Umbilical cord (tissue), 2 donors: ENCODE results near the gene CORO2B. TPM values are rescaled to one million over a fixed set of nuclear protein-coding genes. Genes with fewer than 3 reads are reported as not detected.

Experiments used
- DNase-seq: peaks from one replicate; pipeline ENCODE4 v3.0.0-alpha.2; 2015; ENCODE audit warnings: low spot score
- total RNA-seq: library from RNA; depleted of rRNA; stranded (reverse); fragments of >200 nt; gene quantifications from one replicate; pipeline ENCODE4 v1.2.3, GENCODE V29; 2014; ENCODE audit warnings: low replicate concordance; ENCODE audit not compliant: insufficient read depth

The CORO2B gene
- total RNA-seq, 1 donor from 2014 or later = 0.72 TPM

DNA sequence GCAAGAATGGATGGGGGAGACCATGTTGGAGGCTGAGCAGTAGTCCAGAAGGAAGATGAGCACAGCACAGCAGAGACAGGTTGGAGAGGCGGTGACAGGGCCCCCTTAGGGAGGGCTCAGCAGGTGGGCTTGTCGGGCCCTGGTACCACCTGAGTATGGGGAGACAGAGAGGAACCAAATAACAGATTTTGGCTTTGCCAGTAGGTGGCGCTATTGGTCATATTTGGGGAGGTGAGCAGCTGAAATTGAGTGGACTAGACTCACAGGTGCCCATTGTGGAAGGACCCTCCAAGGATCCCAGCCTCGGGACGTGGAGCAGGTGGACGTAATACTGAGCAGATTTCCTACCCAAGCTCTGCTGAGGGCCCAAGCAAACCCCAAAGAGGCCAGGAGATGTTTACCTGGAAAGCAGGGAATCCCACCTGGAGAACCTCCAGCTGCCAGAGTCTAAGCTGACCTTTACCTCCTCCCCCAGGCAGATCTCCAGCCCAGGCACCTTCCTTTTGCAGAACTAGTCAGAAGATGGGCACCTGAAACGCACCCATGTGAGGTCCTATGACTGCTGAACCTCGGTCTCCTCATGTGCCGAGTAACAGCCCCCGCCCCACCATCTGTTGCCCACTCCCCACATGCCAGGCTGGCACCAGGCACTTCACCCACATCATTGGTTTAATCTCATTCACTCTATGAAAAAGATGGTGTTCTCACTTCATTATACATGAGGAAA lies 24.6 kb upstream of the CORO2B start:
- peak; percentile 67 for DNase-seq

DNA sequence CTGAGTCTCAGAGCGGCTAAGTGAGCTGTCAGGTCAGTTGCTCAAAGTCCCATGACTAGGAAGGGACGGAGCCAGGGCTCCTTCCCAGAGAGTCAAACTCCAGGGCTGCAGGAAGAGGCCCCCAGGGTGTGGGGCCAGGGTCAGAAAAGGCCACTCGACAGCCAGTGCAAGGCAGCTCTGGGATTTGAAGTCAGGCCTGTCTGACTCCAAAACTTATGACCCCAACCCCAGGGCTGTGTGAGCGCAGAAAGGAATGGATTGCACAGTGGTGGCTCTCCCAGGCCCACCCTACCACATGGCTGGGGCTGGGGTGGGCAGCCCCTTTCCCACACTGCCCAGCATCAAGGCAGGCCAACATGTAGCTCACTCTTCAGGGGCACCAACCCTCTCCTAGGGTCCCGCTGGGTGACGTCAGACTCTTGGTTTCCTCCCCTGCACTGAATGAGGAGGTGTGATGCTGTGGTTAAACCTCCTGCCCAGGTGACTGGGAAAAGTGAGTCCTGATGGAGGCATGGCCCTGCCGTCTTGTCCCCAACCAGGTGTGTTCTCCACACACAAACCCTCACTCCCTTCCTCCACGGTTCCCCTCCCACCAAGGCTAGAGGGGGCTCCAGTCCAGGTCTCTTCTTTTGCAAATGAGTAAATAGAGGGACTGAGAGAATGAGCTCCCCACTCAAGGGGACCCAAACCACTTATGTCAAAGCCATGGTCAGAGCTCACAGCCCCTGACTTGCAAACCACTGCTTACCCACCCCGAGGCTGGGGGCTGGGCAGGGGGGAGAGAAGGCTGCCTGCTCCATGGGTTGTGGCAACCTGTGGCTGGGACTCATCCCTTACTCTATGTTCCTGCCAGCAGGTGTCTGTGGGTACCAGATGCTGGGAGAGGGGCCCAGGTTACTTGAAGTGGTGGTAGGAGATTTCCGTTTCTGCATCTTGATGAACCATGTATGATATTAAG lies 23.8 kb upstream of the CORO2B start:
- no peak for DNase-seq

DNA sequence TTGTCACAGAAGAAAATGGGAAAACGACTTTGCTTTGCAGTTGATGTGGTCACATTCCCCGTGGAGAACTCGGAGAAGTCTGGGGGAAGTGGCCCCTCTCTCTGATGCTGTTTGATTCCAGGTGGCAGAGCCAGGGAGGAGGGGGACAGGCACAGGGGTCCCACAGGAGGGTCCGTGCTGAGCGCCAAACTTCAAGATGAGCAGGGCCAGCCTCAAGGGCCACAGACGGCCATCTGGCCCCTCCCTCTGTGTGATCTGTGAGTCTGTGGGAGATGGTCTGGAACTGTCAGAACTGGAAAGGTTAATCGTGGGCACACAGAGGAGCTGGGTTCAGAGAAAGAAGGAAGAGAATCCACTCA lies 23.1 kb upstream of the CORO2B start:
- no peak for DNase-seq

DNA sequence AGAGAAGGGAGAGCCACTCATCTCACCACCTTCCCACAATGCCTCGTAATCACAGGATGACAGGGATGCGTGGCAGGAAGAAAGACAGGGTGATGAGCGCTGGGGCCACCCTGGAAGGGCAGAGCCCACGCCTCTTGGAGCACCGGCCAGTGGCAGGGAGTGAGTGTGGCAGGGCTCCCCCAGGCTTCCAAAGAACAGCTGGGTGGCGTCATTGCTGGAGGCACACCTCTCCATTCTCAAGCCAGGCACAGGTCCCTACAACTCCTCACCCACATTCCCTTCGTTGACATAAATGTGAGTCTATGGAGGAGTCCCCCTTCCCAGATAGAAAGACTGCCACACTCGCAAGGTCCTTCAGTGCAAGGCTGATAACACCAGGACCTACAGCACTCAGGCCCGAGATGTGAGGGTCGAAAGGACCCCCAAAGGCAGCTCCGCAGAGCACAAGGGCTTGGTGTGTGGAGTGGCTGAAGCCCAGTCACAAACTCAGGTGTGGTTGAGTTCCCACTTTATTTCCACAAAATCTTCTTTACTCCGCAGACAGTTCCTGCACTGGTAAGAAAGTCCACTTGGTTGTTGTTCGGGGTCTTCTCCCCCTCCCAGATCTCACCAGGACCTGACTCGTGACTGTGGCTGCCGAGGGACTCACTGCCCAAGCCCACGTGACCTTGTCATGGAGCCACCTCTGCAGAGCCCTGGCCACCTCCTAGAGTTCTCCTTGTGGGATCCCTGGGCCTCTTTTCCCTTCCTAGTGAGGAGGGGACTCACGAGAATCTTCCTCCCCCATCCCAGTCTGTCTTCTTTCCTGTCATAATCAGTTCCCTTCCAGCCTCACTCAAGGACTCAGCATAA lies 22.4 kb upstream of the CORO2B start:
- no peak for DNase-seq

DNA sequence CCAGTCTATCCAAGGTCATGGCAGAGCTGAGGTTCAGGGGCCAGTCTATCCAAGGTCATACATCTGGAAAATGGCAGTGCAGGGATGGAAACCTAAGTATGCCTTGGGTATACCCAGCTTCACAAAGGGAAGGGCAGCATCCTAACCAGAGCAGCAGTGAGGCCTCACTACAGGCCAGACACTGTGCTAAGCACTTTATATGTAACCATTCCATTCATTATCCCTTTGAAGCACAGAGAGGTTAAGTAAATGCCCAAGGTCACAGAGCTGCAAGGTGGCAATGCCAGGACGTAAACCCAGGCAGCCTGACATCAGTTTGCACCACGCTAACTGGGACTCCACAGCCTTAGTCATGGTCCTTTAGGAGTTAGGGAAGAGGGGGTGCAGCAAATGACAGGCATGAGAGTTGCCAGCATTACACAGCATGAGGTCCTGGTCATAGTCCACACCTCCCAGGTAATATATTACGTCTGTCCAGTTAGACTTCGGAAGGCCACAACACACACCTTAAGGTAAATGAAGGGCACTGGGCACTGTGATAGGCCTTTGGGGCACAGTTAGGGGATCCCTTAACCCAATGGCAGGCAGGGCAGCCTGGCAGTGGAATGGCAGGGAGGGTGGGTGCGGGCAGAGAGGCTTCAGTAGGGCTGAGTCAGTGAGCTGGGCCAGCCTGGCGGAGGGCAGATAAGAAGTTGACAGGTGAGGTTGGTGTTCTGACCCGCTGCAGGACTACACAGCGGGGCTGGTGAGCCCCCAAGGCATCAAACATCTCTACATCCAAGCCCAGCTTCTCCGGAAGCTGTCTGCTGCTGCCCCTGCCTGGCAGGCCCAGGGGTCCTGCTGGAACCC lies 21.1 kb upstream of the CORO2B start:
- DNase-seq = no peak

DNA sequence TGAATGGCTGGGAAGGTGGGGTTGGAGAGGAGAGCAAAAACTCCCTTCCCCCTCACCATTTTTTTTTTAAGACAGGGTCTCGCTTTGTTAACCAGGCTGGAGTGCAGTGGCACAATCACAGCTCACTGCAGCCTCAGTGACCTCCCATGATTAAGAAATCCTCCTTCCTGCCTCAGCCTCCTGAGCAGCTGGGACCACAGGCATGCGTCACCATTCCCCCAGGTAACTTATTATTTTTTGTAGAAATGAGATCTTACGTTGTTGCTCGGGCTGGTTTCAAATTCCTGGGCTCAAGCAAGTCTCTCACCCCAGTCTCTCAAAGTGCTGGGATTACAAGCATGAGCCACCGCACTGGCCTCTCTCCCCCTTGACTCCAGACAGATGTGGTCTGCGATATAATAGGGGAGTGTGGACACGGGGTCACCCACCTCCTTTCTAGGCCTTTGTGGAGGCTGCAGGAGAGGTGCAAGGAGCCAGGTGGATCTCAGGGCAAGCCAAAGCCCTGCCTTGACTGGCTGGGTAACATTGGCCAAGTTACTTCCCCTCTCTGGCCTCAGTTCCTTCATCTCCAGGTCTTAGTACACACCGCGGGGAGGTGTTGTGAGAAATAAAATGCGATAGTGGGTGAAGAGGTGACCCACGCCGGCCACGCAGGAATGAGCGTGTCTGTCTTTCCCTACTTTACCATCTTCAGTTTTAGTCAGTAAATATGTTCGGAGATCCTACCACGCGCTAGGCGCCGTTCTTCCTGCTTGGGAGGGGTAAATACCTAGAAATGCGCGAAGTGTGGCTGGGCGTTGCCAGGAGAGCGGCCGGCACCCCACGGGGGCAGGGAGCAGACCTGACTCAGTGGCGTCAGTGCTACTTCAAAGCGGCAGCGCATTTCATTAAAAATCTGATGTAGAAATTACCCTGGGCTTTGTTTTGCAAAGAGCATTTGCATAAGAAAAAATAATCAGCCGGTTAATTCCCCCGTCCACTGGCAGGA lies 20.2 kb upstream of the CORO2B start:
- DNase-seq = no peak

DNA sequence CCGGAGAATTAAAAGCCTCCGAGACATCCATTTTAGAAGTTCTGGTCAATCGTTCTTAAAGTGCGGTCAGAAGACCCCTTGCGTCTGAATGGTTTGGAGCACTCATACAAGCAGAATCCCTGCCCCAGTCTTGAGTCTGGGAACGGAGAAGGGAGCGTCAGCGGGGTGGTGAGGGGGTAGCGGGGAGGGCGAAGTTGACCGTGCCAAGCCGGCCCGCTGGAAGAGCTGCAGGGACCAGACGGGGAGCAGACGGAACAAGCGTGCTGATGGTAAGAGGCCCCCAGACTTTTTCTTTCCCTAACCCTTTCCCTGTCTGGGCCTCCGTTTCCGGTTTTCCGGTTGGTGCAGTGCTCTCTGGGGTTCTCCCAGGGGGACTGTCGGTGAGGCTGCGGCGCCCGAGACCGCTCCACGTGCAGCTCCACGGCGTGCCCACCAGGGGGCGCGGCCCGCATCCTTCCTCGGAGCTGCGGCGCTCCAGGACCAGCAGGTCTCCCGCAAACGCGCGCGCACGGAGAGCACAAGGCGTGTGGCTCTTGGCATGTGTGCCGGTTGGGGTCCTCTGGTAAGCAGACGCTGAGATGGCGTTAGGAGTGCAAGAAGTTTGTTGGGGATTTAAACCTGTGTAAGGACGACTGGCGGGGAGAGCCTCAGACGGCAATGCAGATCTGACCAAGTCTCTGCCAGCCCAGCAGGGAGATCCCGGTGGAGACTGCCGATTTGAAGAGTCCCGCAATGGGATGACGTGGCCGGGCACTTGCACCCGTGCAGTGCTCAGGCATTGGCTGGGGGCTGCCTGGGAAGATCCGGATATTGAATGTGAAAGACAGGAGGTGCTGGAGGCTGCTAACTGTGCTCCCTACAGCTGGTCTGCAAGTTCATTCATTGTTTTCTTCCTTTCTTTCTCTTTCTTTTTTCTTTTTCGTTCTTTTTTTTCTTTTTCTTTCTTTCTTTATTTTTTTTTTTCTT lies 19.2 kb upstream of the CORO2B start:
- DNase-seq = peak; percentile 86

DNA sequence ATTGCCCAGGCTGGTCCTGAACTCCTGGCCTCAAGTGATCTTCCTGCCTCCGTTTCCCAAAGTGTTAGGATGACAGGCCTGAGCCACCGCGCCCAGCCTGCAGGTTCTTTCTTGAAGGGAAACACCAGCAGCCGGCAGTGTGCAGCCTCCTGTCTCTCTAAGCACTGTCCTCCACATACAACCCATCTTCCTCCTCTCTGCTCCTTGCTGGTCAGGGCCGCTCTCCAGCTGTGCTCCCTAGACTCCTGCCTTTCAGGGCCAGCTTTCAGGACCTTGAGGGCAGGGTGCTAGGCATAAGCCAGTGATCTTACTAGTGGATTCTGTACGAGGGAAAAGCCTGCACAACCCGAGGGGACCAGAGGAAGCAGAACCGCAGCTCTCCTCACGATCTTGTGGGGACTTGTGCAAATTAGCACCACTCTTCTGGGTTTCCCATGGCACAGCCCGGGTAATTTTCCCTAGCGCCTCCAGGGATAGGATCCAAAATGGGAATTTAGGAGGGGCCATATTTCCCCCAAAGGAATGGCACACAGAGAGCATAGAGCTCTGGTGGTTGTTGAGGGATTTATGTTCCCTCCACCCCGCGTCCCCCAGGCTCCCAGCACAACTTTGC lies 18.2 kb upstream of the CORO2B start:
- no peak for DNase-seq

DNA sequence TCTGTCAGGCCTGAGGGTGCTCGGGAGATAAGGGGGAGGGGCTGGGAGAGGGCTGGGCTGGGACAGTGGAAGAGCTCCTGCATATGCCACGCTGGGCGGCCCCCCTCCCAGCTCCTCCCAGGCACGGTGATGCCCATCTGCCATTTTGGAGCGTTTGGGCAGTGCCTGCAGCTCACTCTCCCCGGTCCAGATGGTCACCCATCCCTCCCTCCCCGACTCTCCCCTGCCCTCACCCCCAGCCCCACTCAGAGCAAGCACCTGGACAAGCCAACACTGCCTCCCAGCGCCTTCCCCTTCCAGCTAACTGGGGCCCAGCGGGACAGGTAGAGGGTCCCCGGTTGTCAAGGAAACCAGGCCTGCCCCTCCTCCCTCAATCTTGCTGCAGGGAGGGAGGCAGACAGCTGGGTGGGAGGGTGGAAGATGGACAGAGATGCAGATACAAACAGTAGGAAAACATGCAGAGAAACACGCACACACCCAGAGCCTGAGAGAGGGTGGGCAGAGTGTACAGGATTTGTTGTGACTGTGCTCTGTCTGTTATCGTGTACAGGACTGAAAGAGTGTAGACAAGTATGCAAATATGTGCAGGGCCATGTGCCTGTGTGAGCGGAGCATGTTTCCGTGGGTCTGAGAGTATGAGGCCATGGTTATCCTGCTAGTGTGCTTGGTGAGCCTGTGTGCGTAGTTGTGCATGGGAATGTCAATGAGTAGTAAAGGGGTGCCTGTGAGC lies 17.5 kb upstream of the CORO2B start:
- DNase-seq = no peak

DNA sequence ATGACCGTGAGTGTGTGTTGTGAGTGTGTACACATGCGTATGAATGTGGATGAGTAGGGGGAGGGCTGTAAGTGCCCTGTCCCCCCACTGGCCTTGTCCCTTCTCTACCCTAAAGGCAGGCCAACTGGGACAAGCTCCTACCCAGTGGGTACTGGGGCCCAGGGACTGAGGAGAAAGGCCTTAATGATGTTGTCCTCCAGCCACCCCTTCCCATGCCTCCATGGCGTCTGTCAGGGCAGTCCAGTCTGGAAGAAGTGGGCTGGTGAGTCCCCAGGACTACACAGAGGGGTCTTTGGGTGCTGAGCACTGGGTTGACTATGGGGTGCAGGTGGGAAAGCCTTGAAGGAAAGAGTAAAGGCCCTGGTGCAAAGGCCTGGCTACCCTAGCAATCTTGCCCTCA lies 16.9 kb upstream of the CORO2B start:
- no peak for DNase-seq

DNA sequence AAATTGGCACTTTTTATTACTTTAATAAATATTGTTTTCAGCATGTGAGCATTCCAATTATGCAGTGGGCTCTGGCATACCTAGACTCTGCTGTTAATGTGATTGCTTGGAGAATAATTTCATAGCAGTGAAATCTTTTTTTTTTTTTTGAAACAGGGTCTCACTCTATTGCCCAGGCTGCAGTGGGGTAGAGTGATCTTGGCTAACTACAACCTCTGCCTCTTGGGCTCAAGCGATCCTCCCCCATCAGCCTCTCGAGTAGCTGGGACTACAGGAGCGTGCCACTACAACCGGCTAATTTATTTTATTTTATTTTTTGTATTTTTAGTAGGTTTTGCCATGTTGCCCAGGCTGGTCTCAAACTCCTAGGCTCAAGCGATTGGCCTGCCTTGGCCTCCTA lies 14.6 kb upstream of the CORO2B start:
- DNase-seq = no peak

DNA sequence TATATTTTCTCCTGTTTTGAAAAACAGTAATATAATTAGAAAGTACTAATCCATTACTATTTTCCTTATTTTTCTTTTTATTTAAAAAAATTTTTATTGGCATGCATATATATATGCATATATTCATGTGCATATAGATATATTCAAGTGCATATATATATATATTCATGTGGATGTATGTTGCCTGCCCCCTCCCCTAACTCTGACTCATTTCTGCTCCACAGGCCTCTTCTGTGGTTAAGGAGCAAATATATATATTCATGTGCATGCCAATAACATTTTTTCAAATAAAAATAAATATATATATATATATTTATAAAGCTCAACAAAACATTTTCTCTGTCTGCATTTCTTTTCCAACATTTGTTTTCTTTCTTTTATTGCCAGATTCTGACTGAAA lies 13.6 kb upstream of the CORO2B start:
- DNase-seq = no peak

DNA sequence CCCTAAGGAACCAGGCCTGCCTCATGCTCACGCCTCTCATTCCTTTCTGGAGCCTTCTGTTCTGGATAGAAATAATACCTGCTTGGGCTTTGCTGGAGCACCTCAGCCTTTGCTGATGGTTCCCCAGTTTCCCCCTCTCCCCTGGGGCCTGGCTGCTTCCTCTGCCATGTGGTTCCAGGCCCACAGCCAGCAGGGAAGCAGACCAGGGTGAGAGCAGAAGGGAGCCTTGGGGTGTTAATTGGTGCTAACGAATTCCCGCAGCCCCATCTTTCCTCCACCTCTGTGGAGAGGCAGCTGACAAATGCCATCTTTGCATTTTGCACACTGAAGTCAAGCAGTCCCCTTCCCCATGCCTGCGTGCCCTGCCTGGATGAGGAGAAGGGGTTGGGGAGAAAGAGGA lies 13.1 kb upstream of the CORO2B start:
- DNase-seq = no peak

DNA sequence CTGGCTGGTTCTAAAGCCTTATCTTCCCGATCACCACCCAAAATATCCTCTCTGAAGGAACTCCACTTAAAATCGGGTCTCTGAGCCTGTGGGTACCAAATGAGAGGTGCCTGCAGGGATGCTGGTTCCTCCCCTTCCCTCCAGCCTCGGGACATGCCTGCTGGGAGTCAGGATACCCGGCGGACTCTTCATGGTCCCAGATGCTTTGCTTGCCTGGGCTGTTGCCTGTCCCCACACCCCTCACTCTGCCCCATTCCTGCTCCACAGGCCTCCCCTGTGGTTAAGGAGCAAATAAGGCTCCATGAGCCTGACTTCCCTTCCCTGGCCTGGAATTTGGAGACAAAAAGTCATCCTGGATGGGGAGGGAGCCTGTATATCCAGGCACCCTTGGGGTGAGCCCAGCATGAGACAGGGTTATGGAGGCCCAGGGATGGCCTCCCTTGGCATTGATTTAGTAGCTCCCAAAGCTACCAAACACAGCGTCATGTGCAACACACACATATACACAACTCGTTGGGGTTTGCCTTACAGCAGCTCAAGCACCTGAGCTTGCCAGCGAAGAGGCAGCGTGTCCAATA lies 12.3 kb upstream of the CORO2B start:
- no peak for DNase-seq

DNA sequence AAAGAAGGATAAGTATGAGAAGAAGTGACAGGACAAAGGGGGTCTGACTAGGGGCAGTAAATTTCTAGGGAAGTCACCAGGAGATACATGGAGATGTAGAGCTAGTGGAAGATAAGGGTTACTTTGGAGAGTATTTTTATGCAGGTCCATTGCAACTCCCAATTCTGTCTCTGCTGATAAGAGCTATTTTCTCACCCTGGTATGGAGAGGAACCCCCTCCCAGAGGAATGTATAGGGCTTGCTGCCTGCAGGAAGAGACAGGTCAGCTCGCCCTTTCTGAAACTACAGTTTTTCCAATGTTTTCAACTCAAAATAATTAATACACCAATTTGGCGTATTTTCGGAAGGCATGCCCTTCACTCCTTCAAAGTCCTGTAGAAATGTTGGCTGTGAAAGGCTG lies 11.4 kb upstream of the CORO2B start:
- no peak for DNase-seq

DNA sequence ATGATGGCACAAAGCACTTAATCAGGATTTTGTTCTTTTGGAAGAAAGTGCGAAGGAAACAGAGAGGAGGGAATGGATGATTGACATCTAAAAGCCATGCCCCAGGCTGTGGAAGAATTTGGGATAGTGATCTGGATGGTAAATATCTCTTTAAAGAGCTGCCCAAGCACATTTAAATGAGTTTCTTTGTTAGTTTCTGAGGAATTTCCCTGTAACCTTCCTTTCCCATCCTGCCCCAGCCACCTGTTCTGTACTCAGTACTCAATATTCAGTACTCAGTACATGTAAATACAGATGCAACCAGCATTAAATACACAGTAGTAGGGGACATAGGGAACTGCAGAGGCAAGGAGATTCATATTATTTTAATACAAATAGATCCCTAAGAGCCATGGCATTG lies 7.8 kb upstream of the CORO2B start:
- no peak for DNase-seq

DNA sequence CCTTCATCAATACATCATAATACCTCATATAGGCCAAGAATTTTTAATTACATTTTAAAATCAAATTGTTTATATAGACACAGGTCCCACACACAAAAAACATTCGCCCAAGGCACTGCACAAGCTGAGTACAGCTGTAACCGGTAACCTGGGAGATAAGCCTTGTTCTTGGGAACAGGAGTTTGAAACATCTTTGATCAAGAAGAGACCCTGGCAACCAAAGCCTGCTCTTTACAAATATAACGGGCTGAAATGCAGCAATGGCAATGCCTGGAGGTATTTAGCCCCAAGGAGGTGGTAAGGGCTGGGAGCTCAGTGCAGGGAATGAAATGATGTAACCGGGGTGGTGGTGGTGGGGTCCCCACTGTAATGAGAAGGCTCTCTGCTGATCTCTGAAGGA lies 7.2 kb upstream of the CORO2B start:
- no peak for DNase-seq
